ENCODE measurements around the gene SIAH2.
"Not testable (repeated sequence)": the region's sequence is repeated elsewhere in the genome, so short reads cannot be mapped to it uniquely, and the experiment has no call there.

DNA sequence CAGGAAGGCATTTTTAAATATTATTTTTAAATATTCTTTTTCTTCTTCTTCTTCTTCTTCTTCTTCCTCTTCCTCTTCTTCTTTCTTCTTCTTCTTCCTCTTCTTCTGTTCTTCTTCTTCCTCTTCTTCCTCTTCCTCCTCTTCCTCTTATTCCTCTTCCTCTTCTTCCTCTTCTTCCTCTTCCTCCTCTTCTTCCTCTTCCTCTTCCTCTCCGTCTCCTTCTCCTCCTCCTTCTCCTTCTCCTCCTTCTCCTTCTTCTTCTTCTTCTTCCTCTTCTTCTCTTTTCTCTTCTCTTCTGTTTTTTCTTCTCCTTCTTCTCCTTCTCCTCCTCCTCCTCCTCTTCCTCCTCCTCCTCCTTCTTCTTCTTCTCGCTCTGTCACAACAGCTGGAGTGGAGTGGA, 33.6 kb upstream of the SIAH2 start:
- TF ChIP-seq, protein P1, sequence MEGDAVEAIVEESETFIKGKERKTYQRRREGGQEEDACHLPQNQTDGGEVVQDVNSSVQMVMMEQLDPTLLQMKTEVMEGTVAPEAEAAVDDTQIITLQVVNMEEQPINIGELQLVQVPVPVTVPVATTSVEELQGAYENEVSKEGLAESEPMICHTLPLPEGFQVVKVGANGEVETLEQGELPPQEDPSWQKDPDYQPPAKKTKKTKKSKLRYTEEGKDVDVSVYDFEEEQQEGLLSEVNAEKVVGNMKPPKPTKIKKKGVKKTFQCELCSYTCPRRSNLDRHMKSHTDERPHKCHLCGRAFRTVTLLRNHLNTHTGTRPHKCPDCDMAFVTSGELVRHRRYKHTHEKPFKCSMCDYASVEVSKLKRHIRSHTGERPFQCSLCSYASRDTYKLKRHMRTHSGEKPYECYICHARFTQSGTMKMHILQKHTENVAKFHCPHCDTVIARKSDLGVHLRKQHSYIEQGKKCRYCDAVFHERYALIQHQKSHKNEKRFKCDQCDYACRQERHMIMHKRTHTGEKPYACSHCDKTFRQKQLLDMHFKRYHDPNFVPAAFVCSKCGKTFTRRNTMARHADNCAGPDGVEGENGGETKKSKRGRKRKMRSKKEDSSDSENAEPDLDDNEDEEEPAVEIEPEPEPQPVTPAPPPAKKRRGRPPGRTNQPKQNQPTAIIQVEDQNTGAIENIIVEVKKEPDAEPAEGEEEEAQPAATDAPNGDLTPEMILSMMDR (conservative IDR thresholded peaks at IDR 0.05; ENCODE audit: low read depth in 2 of 2) = not testable (repeated sequence)
- TF ChIP-seq POLR2AphosphoS5 (IDR thresholded peaks at IDR 0.05; ENCODE audit: low read depth); EZH2 (IDR thresholded peaks at IDR 0.05; ENCODE audit: low read depth, unreplicated experiment); CREB1 (CRISPR knock-in tag; IDR thresholded peaks at IDR 0.05; ENCODE audit: low read depth); EZH2phosphoT487 (IDR thresholded peaks at IDR 0.05; ENCODE audit: unreplicated experiment); STAT1 (IDR thresholded peaks at IDR 0.05; ENCODE audit: unreplicated experiment); ZNF331 (CRISPR knock-in tag; IDR thresholded peaks at IDR 0.05; ENCODE audit: low read depth); ZNF114 (CRISPR knock-in tag; IDR thresholded peaks at IDR 0.05); JUNB (IDR thresholded peaks at IDR 0.05; ENCODE audit: unreplicated experiment); NANOG (IDR thresholded peaks at IDR 0.05; ENCODE audit: borderline replicate concordance): not testable (repeated sequence)
- TF ChIP-seq, protein P2, sequence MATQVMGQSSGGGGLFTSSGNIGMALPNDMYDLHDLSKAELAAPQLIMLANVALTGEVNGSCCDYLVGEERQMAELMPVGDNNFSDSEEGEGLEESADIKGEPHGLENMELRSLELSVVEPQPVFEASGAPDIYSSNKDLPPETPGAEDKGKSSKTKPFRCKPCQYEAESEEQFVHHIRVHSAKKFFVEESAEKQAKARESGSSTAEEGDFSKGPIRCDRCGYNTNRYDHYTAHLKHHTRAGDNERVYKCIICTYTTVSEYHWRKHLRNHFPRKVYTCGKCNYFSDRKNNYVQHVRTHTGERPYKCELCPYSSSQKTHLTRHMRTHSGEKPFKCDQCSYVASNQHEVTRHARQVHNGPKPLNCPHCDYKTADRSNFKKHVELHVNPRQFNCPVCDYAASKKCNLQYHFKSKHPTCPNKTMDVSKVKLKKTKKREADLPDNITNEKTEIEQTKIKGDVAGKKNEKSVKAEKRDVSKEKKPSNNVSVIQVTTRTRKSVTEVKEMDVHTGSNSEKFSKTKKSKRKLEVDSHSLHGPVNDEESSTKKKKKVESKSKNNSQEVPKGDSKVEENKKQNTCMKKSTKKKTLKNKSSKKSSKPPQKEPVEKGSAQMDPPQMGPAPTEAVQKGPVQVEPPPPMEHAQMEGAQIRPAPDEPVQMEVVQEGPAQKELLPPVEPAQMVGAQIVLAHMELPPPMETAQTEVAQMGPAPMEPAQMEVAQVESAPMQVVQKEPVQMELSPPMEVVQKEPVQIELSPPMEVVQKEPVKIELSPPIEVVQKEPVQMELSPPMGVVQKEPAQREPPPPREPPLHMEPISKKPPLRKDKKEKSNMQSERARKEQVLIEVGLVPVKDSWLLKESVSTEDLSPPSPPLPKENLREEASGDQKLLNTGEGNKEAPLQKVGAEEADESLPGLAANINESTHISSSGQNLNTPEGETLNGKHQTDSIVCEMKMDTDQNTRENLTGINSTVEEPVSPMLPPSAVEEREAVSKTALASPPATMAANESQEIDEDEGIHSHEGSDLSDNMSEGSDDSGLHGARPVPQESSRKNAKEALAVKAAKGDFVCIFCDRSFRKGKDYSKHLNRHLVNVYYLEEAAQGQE (IDR thresholded peaks at IDR 0.05; ENCODE audit: unreplicated experiment) = not testable (repeated sequence)
- TF ChIP-seq, protein P3, sequence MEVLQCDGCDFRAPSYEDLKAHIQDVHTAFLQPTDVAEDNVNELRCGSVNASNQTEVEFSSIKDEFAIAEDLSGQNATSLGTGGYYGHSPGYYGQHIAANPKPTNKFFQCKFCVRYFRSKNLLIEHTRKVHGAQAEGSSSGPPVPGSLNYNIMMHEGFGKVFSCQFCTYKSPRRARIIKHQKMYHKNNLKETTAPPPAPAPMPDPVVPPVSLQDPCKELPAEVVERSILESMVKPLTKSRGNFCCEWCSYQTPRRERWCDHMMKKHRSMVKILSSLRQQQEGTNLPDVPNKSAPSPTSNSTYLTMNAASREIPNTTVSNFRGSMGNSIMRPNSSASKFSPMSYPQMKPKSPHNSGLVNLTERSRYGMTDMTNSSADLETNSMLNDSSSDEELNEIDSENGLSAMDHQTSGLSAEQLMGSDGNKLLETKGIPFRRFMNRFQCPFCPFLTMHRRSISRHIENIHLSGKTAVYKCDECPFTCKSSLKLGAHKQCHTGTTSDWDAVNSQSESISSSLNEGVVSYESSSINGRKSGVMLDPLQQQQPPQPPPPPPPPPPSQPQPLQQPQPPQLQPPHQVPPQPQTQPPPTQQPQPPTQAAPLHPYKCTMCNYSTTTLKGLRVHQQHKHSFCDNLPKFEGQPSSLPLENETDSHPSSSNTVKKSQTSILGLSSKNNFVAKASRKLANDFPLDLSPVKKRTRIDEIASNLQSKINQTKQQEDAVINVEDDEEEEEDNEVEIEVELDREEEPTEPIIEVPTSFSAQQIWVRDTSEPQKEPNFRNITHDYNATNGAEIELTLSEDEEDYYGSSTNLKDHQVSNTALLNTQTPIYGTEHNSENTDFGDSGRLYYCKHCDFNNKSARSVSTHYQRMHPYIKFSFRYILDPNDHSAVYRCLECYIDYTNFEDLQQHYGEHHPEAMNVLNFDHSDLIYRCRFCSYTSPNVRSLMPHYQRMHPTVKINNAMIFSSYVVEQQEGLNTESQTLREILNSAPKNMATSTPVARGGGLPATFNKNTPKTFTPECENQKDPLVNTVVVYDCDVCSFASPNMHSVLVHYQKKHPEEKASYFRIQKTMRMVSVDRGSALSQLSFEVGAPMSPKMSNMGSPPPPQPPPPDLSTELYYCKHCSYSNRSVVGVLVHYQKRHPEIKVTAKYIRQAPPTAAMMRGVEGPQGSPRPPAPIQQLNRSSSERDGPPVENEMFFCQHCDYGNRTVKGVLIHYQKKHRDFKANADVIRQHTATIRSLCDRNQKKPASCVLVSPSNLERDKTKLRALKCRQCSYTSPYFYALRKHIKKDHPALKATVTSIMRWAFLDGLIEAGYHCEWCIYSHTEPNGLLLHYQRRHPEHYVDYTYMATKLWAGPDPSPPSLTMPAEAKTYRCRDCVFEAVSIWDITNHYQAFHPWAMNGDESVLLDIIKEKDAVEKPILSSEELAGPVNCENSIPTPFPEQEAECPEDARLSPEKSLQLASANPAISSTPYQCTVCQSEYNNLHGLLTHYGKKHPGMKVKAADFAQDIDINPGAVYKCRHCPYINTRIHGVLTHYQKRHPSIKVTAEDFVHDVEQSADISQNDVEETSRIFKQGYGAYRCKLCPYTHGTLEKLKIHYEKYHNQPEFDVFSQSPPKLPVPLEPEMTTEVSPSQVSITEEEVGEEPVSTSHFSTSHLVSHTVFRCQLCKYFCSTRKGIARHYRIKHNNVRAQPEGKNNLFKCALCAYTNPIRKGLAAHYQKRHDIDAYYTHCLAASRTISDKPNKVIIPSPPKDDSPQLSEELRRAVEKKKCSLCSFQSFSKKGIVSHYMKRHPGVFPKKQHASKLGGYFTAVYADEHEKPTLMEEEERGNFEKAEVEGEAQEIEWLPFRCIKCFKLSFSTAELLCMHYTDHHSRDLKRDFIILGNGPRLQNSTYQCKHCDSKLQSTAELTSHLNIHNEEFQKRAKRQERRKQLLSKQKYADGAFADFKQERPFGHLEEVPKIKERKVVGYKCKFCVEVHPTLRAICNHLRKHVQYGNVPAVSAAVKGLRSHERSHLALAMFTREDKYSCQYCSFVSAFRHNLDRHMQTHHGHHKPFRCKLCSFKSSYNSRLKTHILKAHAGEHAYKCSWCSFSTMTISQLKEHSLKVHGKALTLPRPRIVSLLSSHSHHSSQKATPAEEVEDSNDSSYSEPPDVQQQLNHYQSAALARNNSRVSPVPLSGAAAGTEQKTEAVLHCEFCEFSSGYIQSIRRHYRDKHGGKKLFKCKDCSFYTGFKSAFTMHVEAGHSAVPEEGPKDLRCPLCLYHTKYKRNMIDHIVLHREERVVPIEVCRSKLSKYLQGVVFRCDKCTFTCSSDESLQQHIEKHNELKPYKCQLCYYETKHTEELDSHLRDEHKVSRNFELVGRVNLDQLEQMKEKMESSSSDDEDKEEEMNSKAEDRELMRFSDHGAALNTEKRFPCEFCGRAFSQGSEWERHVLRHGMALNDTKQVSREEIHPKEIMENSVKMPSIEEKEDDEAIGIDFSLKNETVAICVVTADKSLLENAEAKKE (CRISPR knock-in tag; IDR thresholded peaks at IDR 0.05) = not testable (repeated sequence)
- TF ChIP-seq, protein P4, sequence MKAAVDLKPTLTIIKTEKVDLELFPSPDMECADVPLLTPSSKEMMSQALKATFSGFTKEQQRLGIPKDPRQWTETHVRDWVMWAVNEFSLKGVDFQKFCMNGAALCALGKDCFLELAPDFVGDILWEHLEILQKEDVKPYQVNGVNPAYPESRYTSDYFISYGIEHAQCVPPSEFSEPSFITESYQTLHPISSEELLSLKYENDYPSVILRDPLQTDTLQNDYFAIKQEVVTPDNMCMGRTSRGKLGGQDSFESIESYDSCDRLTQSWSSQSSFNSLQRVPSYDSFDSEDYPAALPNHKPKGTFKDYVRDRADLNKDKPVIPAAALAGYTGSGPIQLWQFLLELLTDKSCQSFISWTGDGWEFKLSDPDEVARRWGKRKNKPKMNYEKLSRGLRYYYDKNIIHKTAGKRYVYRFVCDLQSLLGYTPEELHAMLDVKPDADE (IDR thresholded peaks at IDR 0.05) = not testable (repeated sequence)
